HG02981 (cell line): Measurements from ENCODE around the gene SLC25A11.

ENCODE experiments used
- ATAC-seq: cut with Tn5 transposase; IDR thresholded peaks from one replicate; pipeline ENCODE4 v1.9.1; 2021; ENCODE audit warnings: mild to moderate bottlenecking, moderate library complexity; ENCODE audit not compliant: unreplicated experiment

The SLC25A11 gene

DNA sequence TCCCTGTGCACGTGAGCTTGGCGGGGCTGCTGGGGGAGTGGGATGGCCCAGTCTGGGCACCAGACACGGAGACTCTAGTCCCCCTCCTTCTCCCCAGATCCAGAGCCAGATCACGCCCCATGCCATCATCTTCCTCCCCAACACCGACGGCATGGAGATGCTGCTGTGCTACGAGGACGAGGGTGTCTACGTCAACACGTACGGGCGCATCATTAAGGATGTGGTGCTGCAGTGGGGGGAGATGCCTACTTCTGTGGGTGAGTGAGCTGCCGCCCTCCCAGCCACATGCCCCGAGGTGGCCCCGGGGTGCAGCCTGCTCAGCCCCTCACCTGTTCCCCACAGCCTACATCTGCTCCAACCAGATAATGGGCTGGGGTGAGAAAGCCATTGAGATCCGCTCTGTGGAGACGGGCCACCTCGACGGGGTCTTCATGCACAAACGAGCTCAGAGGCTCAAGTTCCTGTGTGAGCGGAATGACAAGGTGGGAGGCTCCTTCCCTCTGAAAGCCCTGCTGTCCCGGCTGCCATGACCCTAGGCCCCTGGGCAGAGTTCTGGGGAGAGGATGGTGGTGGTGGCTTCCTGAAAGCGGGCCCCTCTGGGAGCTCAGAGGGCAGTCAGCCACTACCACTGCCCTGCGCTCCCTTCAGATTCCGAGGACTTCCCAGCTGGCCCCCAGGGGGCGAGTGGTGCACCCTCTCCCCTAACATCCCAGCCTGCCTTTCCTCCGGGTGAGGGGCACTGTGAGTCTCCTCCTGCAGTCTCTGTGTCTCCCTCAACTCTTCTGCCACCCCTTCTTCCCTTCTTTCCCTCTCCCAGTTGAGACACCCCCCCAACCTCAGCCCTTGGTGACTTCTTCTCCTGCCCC lies 43.3 kb downstream of the SLC25A11 start:
- no peak for ATAC-seq

DNA sequence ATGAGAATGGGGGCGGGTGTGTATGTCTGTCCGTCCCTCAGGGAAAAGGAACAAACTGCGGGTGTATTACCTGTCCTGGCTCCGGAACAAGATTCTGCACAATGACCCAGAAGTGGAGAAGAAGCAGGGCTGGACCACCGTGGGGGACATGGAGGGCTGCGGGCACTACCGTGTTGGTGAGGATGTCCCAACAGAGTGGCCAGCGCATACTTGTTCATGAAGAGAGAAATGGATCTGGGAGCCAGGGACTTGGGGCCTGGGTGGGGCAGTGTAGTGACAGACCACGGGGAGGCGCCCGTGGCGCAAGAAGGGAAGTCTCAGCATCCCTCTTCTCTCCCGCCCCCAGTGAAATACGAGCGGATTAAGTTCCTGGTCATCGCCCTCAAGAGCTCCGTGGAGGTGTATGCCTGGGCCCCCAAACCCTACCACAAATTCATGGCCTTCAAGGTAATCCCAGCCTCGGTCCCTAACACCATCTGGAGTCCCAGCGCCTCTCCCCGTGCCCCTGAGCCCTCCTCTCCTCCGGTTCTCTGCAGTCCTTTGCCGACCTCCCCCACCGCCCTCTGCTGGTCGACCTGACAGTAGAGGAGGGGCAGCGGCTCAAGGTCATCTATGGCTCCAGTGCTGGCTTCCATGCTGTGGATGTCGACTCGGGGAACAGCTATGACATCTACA lies 44.1 kb downstream of the SLC25A11 start:
- ATAC-seq: no peak

DNA sequence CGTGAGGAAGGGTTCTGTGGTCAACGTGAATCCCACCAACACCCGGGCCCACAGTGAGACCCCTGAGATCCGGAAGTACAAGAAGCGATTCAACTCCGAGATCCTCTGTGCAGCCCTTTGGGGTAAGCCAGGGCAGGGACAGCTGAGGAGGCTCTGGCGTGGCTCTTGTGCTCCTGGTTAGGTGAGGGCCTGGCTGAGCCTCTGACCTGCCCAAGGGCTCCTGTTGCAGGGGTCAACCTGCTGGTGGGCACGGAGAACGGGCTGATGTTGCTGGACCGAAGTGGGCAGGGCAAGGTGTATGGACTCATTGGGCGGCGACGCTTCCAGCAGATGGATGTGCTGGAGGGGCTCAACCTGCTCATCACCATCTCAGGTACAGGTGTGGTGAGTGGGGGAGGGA lies 44.7 kb downstream of the SLC25A11 start:
- no peak for ATAC-seq

DNA sequence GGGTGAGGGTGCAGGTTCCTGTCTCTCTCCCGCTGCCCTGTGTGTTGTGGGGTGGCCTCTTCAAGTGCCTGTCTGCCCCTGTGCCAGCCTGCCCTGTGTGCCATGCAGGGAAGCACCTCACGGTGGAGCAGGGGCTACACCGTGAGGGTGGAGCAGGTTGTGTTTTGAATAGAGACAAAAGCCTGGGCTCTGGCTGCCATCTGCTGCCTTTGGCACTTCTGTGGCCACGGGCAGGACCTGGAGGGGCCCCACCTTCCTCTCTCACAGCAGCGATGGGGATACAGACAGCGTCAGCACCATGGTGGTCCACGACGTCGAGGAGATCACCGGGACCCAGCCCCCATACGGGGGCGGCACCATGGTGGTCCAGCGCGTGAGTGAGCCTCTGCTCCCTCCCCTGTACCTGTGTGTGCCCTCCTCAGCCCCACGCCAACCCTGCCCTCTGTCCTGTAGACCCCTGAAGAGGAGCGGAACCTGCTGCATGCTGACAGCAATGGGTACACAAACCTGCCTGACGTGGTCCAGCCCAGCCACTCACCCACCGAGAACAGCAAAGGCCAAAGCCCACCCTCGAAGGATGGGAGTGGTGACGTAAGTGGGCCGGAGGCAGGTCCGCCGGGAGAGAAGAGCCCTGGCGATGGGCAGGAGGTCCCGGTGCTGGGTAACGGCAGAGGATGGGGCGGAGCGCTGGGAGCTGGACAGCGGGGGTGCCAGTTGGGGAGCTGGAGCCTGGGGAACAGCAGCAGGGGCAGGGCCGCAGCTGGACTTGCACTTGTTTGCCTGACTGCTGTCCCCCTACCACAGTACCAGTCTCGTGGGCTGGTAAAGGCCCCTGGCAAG lies 45.9 kb downstream of the SLC25A11 start:
- ATAC-seq: no peak

DNA sequence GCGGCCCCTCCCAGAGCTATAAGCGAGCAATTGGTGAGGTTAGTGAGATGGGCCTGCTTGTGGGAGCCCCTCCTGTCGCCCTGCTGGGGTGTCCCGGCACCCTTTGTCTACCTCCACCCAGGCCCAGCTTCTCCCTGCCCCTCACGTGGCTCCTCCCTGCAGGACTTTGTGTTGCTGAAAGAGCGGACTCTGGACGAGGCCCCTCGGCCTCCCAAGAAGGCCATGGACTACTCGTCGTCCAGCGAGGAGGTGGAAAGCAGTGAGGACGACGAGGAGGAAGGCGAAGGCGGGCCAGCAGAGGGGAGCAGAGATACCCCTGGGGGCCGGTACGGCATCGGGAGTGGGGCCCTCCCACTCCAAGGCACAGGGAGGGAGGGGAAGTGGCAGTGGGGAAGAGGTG lies 46.6 kb downstream of the SLC25A11 start:
- no peak for ATAC-seq

DNA sequence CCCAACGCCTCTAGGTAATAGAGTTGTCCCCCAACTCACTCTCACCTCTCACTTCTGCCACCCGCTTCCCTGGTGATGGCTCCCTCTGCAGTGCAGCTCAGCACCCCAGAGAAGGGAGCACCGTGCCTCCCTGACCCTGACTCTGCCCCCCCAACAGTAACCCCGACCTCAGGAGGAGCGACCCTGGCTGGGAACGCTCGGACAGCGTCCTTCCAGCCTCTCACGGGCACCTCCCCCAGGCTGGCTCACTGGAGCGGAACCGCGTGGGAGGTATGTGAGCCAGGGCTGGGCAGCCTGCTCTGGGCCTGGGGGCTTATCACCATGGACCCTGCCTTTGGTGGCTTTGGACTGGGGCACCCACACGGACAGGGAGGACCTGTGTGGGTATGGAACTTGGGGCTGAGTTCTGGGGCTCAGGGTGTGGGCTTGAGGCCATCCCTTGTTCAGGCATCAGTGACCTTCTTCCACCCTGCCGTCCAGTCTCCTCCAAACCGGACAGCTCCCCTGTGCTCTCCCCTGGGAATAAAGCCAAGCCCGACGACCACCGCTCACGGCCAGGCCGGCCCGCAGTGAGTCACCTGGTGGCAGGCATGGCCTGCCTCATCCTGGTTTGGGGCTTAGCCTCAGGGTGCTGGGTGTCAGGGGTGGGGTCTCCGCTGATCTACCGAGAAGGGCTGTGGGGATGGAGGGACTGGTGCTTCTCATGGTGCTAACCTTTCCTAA lies 47.2 kb downstream of the SLC25A11 start:
- ATAC-seq: no peak

DNA sequence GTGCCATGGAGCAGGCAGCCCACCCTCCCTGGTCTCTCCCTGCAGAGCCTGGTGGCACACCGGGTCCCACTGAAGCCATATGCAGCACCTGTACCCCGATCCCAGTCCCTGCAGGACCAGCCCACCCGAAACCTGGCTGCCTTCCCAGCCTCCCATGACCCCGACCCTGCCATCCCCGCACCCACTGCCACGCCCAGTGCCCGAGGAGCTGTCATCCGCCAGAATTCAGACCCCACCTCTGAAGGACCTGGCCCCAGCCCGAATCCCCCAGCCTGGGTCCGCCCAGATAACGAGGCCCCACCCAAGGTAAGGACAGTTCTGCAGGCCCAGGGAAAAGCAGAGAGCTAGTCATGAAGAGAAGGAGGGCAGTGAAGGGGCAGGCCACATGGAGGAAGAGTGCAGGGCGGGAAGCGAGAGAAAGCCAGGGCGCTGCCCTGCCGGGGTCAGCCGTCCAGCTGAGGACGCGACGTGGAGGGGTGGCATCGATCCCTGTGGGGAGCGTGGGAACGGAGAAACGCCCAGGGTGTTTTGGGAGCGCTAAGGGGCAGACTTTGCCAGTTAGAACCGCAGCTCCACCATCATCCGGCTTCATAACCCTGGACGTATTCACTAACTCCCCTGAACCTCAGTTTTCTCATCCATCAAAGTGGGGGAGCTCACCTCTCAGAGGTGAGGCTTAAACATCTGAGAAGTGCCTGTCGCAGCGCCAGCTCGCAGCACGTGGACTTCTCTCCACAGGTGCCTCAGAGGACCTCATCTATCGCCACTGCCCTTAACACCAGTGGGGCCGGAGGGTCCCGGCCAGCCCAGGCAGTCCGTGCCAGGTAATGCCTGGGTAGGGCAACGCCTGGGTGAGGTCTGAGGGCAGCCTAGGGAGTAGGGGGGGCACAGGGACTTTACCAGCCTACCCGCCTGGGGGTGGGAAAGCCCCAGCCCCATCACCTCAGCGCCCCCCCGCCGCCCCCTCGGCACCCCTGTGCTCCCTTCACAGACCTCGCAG lies 48.1 kb downstream of the SLC25A11 start:
- ATAC-seq: no peak

DNA sequence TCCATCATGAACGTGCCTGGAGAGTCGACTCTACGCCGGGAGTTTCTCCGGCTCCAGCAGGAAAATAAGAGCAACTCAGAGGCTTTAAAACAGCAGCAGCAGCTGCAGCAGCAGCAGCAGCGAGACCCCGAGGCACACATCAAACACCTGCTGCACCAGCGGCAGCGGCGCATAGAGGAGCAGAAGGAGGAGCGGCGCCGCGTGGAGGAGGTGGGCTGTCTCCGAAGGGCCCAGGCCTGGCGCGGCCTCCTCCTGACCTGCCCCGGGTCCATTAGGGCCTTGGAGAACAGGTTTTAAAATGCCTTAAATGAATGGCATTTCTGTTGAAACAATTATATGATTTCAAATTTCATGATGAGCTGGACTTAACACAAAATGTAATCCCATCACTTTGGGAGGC lies 52.3 kb downstream of the SLC25A11 start:
- no peak for ATAC-seq
